ENCODE data around the gene KCNIP3.
"Not testable (repeated sequence)": the region's sequence is repeated elsewhere in the genome, so short reads cannot be mapped to it uniquely, and the experiment has no call there.

Gene KCNIP3

DNA sequence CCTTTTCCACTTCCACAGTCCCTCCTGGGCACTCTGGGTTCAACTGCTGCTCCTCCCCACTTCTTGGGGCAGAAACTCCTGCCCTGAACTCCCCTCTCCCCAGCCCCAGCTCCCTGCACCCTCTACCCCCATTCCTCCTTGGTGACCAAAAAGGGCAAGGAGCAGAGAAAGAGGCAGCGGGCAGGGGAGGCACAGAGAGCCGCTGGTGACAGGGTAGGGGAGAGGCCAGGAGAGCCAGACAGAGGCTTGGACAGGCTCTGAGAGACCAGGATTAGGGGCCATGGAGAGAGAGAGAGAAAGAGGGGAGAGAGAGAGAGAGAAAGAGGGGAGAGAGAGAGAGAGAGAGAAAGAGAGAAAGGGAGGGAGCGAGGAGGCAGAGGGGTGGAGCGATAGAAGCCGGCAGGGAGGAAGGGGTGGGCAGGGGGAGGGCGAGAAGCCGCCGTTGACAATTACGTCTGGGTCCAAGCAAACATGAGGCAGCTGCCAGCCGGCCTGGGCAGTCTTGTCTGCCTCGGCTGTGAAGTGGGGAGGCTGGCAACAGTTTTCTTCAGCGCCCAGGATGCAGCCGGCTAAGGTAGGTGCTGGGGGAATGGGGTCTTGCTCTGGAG, at the start of gene KCNIP3:
Gene KCNIP3, plus strand, starts transcription at position 468 of the 608 bp plus-strand sequence. Its CDS starts 92 bp downstream, at position 560.
- DNase-seq (ENCODE audit: low read depth), result no peak

DNA sequence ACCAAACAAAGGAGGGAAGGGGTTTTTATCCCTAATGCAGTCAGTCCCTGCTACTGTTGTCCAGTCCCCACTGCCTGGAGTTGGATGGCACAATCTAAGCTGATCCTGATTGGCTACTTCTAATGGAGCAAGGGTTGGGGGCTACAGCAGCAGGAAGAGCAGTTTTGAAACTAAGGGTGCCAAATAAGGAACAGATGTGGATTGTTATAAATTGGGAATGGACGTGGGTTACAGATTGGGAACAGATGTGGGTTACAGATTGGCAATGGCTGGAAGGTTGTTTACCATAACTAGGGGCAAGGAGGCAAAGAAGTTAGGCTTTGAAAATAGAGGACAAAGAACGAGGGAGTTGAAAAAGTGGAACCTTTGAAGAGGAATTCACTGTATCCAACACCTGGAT, 38.9 kb upstream of the KCNIP3 start:
- DNase-seq (ENCODE audit: low read depth), result no peak

DNA sequence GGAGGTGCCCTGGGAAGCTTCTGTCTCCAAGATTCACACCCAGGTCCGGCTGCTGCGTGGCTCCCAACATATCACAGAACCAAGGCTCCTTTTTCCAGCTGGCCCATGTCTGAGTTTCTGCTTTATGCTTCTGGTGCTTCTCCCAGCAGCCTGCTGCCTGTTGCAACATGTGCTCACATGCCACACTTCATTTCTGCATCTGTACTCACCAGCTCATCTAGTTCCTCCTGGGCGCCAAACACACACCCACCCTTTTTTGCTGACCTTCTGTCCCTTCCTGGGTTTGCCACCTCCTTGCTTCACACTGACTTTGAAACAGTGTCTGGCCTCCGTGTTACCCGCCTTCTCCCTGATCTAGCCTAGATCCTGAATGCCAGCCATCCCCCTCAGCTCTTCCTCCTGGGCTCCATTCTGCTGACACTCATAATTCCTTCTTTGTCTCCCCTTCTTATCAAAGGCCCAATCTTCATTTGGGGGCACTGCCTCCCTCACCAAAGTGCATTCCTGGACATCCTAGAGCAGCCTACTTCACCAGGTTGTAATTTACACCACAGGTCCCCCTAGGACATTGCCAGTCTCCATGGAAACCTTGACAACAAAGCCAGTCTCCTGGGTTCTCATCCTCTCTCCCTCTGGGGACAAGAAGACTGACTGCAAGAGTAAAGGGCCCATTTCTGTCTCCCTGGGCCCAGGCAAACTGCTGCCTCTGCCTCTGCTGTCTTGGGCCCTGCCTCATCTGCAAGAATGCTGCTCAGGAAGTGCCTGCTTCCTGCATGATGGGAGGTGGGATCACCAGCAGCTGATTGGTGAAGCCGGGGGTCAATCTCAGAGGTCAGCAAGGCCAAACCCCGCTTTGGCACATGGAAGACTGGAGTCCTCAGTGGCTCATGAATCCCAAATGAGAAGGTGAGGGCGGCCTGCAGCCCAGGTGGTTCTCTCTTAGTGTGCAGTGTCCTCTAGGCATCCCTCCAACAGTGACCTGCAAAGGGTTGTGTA, 36.8 kb upstream of the KCNIP3 start:
- no peak for DNase-seq (ENCODE audit: low read depth)

DNA sequence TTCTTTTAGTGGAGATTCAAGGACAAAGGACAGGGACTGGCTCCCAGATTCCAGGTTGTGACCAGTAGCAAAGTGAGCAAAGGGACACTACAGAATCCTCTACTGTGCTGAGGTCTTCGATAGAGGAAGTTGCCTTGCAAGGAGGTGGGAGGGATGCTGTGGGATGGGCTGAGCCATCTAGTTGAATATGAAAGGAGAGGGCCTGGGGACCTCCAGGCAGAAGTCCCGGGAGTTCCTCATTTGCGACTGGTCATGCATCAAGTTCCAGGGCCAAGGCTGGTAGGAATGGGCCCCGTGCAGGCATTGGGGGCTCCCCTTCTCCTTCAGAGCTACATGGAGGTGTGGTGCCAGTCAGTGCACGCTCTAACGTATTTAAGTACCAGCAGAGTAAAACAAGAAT, 35.5 kb upstream of the KCNIP3 start:
- no peak for DNase-seq (ENCODE audit: low read depth)

DNA sequence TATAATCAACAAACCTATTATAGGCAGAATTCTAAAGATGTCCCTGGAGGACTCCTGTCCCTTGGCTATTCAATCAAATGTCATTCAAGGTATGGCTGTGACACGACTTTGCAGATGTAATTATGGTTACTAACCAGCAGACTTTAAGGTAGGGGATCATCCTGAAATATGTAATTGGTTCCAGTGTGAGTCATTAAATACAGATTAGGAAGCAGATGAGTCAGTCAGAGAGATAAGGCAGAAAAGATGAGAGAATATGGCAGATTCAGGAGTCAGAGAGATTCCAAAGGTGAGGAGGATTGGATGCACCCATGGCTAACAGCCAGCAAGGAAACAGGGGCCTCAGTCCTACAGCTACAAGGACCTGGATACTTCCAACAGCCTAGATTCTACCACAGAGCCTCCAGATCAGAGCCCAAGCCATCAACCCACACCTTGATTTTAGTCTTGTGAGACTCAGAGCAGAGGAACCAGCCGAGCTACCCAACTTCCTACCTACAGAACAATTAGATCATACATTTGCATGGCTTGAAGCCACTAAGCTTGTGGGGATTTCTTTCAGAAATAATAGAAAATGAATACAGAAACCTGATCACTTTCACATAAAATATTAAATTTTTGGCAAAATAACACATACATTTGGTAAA, 34.1 kb upstream of the KCNIP3 start:
- no peak for DNase-seq (ENCODE audit: low read depth)

DNA sequence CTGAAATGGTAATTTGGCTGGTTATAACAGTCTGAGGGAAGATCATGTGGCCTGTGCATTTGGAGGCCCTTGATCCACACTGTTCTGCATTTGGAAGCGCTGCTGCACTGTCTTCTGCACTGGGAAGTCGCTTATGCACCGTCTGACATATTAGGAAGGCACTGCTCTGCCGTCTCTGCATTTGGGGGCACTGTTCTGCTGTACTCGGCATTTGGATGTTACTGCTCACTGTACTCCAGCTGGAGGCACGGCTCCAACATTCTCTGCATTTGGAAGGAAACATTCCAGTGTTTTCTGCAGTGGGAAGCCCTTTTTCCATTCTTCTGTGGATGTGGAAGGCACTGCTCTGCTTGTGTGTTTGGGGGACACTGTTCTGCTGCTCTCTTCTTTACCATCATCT, 32.5 kb upstream of the KCNIP3 start:
- DNase-seq (ENCODE audit: low read depth), result no peak

DNA sequence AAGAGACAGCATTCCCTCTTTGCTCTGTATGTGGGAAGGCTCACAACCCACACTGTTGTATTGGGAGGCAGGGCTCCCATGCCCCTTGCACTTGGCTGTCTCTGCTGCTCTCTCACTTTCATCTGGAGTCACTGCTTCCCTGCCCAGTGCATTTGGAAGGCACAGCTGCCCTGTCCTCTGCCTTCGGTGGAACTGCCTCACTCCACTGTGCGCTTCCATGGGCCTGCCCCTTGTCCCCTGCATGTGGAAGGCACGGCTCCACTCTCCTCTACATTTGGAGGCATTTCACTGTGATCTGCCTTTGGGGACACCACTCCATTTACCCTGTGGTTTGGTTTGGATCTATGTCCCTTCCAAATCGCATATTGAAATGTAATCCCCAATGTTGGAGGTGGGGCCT, 32.0 kb upstream of the KCNIP3 start:
- no peak for DNase-seq (ENCODE audit: low read depth)

DNA sequence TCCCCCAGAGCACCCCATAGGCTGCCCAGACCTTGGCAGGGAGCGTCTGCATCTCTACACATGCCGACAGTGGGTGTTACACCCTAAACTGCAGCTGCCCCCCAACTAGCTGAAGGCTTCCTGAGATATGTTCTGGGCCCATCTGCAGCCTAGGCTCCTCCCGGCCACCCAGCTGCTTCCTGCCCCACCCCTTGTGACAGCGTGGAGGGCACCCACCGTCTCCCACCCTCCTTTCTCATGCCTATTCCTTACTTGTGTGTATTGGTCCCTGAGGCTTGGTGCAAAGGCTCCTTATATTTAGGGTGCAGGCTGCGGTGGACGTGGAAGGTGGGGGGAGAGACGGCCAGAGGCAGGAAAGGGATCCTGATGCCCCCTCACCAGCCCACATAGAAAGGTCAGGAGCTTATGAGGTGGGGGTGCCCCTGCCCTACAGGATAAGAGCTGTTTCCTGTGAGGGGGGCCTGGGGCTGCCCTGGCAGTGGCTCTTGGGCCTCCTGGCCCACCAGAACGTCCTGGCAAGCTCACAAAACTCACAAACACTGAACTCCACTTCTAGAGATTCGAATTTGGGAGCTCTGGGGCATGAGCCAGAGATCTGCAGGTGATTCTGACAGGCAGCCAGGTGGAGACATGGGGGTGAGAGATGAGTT, 30.2 kb upstream of the KCNIP3 start:
- no peak for DNase-seq (ENCODE audit: low read depth)

DNA sequence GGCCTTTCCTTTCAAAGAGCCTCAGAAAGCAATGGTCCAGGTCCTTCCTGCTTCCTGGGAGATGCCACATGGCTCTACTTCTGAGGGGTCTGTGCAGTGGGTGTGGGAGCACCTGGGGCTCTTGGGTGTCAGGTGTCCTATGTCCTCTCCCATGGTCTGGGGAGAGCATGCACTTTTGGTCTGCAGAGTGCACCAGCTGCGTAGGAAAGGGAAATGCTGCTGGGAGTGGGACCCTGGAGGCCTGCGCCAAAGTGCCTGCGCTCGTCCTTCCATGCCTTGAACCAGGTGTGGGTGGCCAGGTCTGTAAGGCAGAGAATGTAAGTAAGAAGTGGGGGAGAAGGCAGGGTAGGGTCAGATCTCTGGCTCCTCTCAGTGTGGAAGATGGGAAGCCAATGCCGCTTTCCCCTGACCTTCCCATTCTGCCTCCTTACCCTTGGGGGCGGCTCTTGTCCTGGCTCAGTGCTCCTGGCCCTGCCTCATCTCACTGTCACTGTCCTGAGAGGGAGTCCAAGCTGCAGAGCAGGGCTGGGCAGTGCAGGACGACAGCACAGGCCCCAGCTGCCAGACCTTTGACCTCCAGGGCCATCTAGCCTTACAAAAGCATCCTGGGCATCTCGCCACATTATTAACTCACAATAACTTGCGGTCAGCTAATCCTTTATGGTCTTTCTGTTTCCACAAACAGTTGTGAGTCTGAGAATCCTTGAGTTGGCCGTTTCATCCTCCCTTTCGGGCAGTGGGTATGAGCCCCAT, 29.5 kb upstream of the KCNIP3 start:
- DNase-seq (ENCODE audit: low read depth), result no peak

DNA sequence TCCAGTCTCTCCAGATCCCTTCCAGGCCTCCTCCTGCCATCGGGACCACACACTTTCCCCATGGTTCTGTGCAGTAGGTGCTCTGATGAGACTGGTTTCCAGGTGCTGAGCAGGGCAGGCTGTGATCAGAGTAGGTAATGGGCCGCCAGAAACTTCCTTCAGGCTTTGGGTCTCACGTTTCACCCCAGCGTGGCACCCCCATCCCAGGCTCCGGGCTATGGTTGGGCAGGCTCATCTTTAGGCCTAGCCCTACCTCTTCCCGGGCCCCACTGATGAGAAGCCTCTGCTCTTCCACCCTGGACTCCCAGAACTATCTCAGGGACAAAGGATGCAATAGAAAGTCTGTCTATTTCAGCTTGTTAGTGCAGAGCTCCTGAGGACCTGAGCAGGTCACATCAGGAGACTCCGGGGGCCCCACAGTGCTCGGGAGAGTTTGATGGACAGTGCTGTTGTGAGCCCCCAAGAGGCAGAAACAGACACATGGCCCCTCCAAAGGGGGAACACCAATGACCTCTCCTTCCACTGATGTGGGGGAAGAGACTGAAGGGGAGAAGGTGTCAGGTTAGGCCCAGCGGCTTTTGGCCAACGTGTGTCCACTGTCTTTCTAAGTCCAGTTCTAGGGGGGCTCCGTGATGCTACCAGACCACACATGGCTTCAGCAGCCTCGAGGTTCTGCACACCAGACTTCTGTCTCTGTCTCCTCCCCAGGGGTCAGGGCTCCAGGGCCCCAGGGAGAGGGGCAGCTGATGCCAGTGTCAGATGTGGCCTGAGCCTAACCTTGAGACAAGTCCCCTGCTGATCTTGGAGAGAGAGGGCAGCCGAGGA, 28.7 kb upstream of the KCNIP3 start:
- DNase-seq (ENCODE audit: low read depth), result no peak

DNA sequence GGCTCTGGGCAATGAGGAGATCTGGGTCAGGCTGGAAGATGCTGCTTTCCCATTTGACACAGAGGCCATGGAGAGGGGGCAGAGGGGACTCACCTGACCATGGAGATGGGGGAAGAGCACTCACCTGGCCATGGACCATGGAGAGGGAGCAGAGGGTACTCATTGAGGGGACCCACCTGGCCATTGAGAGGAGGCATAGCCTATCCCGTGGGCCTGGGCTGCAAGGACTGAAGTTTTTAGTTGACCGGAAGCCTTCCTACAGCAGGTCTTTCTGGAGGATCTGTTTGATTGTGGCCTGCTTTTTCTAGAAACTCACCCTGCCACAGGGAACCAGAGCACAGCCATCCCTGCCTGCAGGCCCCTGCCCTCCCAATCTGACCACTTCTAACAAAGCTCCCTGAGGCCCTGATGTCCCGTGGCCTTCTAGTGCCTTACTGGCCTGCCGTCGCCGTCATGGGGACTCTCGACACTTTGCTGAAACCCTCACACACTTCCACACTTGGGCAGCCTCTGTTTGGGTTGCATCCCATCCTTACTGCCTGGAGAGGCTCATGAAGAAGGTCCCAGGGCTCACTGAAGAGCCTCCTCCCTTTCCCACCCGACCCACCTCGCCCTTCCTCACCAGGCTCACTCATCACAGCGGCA, 28.0 kb upstream of the KCNIP3 start:
- no peak for DNase-seq (ENCODE audit: low read depth)

DNA sequence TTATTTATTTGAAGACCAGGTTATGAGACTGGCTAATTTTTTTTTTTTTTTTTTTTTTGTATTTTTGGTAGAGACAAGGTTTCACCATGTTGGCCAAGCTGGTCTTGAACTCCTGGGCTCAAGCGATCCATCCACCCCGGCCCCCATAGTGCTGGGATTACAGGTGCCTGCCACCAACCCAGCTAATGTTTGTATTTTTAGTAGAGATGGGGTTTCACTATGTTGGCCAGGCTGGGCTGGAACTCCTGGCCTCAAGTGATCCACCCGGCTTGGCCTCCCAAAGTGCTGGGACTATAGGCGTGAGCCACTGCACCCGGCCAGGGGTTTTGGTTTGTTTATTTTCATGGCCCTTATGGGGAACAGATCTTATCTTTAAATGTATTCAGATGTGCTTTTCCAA, 27.4 kb upstream of the KCNIP3 start:
- DNase-seq (ENCODE audit: low read depth), result not testable (repeated sequence)

DNA sequence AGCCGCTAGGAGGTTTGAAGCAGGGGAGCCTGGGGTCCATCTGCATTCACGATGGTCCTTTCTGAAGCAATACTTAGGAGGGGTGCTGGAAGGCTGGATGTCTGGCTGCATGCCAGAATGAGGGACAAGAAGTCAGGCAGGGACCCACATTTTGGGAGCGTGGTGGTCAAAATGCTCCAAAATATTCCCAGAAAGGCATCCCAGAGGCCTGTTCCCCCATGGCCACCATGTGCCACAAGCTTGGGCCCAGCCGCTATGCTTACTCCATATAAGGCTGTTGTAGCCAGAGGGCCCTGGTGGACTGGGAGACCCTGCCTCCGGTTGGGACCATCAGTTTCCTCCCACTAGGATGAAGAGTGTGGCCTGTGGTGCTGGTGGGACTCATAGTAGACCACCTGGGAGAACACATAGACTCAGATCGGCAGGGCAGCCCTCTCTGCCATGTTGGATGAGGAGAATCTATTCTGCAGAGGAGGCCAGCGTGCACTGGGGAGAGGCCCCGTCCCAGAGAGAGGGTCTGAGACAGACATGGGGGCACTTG, 26.5 kb upstream of the KCNIP3 start:
- no peak for DNase-seq (ENCODE audit: low read depth)

DNA sequence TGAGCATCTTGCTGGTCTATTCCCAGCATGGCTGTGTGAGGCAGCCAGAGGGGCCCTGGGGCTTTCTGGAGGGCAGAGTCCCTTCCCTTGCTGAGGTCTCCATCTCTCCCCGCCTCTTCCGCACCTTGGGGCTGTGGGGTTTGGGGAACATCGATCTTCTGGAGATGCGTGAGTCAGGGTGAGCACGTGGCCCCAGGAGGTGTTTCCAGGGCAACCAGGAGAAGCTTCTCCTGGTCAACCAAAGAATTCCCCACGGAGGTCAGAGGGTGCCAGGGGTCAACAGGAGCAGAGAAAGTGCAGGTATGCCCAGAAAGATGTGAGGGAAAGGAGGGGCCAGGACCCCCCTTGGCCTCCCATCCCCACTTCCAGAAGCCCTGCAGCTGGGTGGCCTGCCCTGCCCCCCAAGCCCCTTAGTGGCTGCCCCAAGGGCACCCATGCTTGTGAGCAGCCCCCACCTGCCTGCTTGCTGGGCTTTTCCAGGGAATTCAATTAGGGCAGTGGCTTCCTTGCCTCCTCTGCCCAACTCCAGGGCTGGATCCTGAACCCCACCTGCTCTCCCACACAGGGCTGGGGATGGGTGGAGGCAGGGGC, 25.7 kb upstream of the KCNIP3 start:
- DNase-seq (ENCODE audit: low read depth), result no peak

DNA sequence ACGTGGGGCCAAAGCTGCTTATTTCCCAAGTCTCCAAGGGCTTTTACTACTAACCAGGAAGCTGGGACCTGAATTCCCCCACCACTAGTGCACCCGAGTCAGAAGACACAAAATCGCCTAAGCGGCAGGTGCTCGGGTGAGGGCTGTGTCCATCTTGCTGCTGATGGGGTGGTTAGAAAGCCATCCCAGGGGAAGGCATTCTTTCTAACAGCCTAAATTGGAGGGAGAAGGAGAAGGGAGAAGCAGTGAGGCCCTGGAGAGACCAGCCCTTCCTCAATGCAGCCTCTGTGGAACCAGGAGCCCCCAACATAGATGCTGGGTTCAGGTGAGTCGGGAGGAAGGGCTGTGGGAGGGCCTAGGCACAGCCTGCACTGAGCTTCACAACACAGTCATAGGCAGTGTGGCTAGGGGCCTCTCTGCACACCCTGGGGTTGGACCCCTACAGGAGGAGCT, 24.8 kb upstream of the KCNIP3 start:
- no peak for DNase-seq (ENCODE audit: low read depth)

DNA sequence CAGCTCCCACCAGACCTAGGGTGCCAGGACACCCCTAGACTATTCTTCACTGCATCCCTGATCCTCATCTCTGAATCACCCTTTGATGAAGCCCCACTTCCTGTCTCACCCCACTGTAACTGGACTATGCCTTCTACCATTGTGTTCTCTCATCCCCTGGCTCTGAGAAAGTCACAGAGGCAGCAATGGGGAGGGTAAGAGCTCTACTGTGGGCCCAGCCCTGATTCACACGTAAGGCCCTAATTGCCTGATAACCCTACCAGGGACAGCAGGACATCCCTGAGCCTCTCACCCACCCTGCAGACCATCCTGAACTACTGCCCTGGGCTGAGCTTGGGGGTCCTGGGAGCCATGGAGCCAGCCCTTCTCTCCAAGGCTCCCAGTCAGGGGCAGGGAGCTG, 24.4 kb upstream of the KCNIP3 start:
- DNase-seq (ENCODE audit: low read depth), result no peak

DNA sequence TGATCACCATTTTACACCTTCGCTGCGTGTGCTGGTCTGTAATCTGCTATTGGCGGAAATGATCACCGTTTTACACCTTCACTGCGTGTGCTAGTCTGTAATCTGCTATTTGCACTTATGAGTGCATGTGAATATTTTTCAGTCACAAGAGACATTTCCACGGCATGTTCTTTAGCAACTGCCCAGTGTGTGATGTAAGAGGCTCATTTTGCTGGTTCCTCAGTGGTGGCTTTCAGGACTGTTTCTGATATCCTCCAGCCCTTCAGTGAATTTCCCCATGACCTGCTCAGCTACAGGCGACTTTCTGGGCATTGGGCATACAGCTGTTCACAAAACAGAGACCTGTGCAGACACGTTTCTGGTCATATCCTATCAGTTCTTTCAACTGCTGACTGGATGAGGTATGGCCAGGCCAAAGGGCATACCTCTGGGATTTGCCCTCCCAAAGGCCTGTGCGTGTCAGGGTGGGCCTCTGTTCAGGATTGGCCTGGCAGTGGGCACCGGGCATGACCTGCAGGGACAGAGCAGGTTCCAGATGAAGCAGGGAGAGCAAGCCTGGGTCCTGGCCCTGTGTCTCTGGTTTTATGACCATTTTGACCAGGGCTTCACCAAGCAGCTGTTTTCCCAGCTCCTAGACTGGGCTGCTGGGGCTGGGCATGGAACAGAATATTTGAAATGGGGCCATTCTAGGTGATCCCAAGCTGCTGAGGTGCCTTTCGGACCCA, 23.4 kb upstream of the KCNIP3 start:
- no peak for DNase-seq (ENCODE audit: low read depth)

DNA sequence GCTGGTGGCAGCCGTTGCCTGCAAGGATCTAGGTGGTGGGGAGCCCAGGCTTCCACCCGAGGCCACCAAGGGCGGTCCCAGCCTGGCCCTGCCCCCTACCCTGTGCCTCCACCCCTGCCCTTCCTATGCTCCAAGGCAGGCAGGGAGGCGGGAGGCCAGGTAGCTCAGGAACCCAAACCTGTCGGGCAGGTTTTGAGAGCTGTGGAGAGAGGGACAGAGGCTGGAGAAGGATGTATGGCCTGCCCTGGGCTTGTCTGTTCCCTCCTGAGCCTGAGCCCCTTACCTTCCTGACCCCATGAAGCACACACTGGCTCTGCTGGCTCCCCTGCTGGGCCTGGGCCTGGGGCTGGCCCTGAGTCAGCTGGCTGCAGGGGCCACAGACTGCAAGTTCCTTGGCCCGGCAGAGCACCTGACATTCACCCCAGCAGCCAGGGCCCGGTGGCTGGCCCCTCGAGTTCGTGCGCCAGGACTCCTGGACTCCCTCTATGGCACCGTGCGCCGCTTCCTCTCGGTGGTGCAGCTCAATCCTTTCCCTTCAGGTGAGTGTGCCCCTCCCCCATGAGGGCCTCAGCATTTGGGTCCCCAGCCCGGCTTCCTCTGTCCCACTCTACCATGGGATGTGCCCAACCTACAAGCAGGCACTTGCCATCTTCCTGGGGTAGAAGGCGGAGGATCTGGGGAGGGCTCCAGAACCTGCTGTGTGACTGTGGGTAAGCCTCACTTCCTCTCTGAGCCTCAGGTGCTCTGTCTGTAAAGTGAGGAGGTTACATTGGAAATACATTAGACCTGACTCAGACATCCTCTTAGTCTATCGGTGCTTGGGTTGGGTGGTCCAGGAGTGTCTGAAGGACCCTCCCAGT, 22.6 kb upstream of the KCNIP3 start, which contains the start of gene PROM2:
Gene PROM2, plus strand, starts transcription at position 159 of the 860 bp plus-strand sequence. Its CDS starts 137 bp downstream, at position 296.
- no peak for DNase-seq (ENCODE audit: low read depth)

Measured in stimulated activated CD8-positive, alpha-beta memory T cell treated with anti-CD3 and anti-CD28 coated beads, Interleukin-4, amount 100 ng/mL, for 24 hours (primary cell).